CMK (cell line): ENCODE results near the gene USP17L11.
"Not testable (repeated sequence)": the region's sequence is repeated elsewhere in the genome, so short reads cannot be mapped to it uniquely, and the experiment has no call there.

Experiments
- DNase-seq: peaks from one replicate; pipeline ENCODE4 v3.0.0-alpha.2; 2010; ENCODE audit warnings: low read depth

The USP17L11 gene, protein sequence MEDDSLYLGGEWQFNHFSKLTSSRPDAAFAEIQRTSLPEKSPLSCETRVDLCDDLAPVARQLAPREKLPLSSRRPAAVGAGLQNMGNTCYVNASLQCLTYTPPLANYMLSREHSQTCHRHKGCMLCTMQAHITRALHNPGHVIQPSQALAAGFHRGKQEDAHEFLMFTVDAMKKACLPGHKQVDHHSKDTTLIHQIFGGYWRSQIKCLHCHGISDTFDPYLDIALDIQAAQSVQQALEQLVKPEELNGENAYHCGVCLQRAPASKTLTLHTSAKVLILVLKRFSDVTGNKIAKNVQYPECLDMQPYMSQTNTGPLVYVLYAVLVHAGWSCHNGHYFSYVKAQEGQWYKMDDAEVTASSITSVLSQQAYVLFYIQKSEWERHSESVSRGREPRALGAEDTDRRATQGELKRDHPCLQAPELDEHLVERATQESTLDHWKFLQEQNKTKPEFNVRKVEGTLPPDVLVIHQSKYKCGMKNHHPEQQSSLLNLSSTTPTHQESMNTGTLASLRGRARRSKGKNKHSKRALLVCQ

GRCh38 chr4:9215105-9215504, at the start of gene USP17L11:
USP17L11 (plus strand) TSS chr4:9215405; CDS start chr4:9215405, 0 bp downstream.
- DNase-seq: not testable (repeated sequence)

DNA sequence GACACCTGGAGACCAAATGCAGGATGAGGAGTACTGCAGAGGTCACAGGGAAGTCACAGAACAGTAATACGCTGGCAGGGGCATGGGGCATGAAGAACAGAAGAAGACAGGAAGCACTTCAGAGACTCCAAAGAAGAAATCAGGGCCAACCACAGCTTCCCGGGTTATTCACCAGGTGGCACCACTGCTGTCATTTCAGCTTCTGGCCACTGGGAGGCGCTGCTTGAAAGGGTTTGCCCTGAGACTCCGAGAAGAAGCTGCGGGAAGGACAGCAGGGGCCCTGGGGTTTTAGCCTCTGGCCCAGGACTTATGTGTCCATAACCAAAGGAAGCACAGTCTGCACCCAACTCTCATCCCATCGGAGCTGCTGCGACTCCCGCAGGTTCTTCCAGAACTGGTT, 49.2 kb upstream of the USP17L11 start:
- DNase-seq: not testable (repeated sequence)

- not testable (repeated sequence) for DNase-seq
These were observed 45.3 kb upstream of the USP17L11 start, which contains the start of gene FAM90A26 for GRCh38 chr4:9169791-9170459. FAM90A26 (plus strand) TSS chr4:9170409; CDS start chr4:9173173, 2,764 bp downstream.

DNA sequence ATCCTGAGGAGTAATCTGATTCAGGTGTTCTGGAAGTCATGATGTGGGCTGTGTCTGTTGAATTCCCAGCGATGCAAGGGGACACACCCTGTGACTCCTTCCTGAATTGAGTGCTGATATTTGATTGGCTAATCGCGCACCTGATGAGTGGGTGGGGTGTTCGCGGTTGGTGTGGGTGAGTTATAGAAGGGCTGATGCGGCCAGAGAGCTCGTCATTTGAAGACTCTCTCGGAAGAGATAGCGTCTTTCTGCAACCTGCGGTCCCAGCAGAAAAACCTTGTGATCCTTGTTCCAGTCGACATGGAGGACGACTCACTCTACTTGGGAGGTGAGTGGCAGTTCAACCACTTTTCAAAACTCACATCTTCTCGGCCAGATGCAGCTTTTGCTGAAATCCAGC, 4.8 kb upstream of the USP17L11 start, which contains the start of gene USP17L10:
Gene USP17L10 (plus strand): TSS at position 301 of the 400 bp plus-strand sequence. CDS start 0 bp downstream, at position 301.
- DNase-seq: not testable (repeated sequence)

DNA sequence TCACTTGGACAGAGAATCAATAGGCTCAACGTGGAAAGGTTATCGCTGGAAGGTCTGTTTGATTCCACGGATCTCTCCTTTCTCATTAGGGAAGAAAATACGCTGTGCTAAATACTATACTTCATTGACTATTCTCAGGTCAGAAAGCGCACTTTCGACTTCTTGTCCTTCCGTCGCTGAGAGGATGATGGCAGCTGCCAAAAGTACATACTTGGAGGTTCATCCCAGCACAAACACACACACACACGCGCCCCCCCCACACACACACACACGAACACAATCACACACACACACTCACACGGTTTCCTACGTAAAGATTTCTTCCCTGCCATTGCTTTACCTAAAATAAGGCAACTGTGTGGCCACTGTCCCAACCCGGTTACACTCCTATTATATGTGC, 504 bp upstream of the USP17L11 start:
- not testable (repeated sequence) for DNase-seq

- not testable (repeated sequence) for DNase-seq
These were observed 4.6 kb downstream of the USP17L11 start, which contains the start of gene USP17L12 for GRCh38 chr4:9219852-9220251. USP17L12 (plus strand) TSS chr4:9220152; CDS start chr4:9220152, 0 bp downstream.

- DNase-seq: not testable (repeated sequence)
These were observed 9.4 kb downstream of the USP17L11 start, which contains the start of gene USP17L13 for GRCh38 chr4:9224596-9224995. USP17L13 (plus strand) TSS chr4:9224896; CDS start chr4:9224896, 0 bp downstream.

GRCh38 chr4:9230249-9230648, 15.0 kb downstream of the USP17L11 start:
- not testable (repeated sequence) for DNase-seq

- not testable (repeated sequence) for DNase-seq
These were observed 18.9 kb downstream of the USP17L11 start, which contains the start of gene USP17L15 for GRCh38 chr4:9234085-9234484. USP17L15 (plus strand) TSS chr4:9234385; CDS start chr4:9234385, 0 bp downstream.

DNA sequence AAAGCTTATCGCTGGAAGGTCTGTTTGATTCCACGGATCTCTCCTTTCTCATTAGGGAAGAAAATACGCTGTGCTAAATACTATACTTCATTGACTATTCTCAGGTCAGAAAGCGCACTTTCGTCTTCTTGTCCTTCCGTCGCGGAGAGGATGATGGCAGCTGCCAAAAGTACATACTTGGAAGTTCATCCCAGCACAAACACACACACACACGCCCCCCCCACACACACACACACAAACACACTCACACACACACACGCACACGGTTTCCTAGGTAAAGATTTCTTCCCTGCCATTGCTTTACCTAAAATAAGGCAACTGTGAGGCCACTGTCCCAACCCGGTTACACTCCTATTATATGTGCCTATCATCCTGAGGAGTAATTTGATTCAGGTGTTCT, 23.3 kb downstream of the USP17L11 start:
- not testable (repeated sequence) for DNase-seq

DNA sequence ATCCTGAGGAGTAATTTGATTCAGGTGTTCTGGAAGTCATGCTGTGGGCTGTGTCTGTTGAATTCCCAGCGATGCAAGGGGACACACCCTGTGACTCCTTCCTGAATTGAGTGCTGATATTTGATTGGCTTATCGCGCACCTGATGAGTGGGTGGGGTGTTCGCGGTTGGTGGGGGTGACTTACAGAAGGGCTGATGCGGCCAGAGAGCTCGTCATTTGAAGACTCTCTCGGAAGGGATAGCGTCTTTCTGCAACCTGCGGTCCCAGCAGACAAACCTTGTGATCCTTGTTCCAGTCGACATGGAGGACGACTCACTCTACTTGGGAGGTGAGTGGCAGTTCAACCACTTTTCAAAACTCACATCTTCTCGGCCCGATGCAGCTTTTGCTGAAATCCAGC, 28.4 kb downstream of the USP17L11 start, which contains the start of gene USP17L17:
Gene USP17L17 (plus strand): TSS at position 301 of the 400 bp plus-strand sequence. CDS start 0 bp downstream, at position 301.
- DNase-seq: not testable (repeated sequence)

- not testable (repeated sequence) for DNase-seq
These were observed 32.9 kb downstream of the USP17L11 start, which contains the start of gene USP17L18 for GRCh38 chr4:9247953-9248680. USP17L18 (plus strand) TSS chr4:9248630; CDS start chr4:9248630, 0 bp downstream.

- not testable (repeated sequence) for DNase-seq
These were observed 37.9 kb downstream of the USP17L11 start, which contains the start of gene USP17L19 for GRCh38 chr4:9253078-9253477. USP17L19 (plus strand) TSS chr4:9253378; CDS start chr4:9253378, 0 bp downstream.

- DNase-seq: not testable (repeated sequence)
These were observed 42.6 kb downstream of the USP17L11 start, which contains the start of gene USP17L20 for GRCh38 chr4:9257824-9258223. USP17L20 (plus strand) TSS chr4:9258124; CDS start chr4:9258124, 0 bp downstream.

DNA sequence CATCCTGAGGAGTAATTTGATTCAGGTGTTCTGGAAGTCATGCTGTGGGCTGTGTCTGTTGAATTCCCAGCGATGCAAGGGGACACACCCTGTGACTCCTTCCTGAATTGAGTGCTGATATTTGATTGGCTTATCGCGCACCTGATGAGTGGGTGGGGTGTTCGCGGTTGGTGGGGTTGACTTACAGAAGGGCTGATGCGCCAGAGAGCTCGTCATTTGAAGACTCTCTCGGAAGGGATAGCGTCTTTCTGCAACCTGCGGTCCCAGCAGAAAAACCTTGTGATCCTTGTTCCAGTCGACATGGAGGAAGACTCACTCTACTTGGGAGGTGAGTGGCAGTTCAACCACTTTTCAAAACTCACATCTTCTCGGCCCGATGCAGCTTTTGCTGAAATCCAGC, 47.4 kb downstream of the USP17L11 start, which contains the start of gene USP17L21:
Gene USP17L21 (plus strand): TSS at position 301 of the 400 bp plus-strand sequence. CDS start 0 bp downstream, at position 301.
- DNase-seq: not testable (repeated sequence)
